Measurements from ENCODE around the gene DEXI.
"Not testable (repeated sequence)": the region's sequence is repeated elsewhere in the genome, so short reads cannot be mapped to it uniquely, and the experiment has no call there.

DEXI gene

DNA sequence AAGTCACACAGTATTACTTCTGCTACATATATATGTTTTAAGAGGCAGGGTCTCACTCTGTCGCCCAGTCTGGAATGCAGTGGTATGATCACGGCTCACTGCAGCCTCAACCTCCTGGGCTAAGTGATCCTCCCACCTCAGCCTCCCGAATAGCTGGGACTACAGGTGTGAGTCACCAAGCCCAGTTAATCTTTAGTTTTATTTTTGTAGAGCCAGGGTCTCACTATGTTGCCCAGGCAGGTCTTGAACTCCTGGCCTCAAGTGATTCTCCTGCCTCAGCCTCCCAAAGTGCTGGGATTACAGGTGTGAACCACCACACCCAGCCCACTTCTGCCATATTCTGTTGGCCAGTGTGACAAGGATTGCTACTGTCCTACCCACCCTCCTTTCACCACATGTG lies 17.0 kb downstream of the DEXI start:
- not testable (repeated sequence) for DNase-seq

DNA sequence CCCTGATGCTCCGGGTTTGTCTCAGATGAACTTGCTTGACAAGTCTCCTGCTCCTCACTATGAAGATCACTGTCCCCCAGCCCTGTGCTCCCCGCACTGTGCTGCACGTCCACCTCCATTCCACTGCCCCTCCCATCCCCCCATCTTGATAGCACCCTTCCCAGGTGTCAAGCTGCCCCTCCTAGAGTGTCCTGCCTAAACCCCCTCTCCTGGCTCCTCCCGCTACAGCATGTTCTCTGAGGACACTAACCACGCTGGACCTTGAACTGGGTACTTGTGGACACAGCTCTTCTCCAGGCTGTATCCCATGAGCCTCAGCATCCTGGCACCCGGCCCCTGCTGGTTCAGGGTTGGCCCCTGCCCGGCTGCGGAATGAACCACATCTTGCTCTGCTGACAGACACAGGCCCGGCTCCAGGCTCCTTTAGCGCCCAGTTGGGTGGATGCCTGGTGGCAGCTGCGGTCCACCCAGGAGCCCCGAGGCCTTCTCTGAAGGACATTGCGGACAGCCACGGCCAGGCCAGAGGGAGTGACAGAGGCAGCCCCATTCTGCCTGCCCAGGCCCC lies 18.5 kb downstream of the DEXI start:
- DNase-seq: no peak

DNA sequence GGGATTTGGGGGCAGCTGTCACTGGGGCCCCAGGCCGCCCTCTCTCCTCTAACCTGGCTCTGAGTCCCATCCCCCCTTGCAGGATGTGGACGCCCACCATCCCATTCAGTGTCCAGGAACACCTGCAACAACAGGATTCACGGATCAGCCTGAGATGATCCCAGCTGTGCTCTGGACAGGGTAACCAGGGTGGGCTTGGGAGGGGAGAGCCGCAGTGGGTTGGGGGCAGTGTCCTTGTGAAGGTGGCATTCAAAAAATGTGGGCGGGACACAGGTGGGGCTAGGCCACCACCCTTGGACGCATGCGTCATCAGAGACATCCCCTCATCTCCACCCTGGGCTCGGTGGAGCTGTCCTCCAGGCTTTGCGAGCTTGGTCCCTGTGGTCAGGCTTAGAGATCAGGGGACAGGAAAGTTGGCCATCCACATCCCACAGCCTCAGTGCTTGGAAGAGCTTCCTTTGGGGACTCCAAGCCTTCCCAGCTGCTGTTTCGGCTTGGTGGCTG lies 19.1 kb downstream of the DEXI start:
- no peak for DNase-seq

DNA sequence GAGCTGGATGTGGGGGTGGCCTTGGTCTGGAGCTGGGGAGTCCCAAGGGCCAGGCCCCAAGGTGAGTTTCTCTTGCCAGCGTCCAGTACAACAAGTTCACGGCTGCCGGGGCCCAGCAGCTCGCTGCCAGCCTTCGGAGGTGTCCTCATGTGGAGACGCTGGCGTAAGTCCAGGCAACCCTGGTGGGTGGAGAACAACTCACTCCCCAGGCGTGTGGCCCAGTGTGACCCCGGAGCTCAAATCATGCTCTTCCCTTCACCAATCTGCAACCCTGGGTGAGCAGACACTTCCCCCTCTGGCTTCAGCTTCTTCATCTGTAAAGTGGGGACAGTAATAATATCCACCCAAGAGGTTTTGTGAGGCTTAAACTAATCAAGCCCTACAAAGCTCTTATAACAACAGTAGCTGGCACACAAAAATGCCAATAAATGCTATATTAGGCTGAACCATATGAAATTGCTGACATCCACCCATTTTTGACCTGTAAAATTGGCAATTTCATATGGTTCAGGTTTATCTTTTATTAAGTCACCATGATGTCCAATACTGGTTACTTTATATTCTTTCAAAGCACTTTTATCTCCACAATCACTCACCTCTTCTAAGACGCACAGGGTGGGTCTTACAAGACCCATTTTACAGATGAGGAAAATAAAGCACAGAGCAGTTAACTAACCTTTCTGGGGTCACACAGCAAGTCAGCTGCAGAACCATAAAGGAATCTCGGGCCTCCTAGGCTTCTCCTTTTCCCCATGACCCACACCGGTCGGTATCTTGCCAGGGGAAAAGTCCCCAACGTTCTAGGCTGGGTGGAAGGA lies 19.7 kb downstream of the DEXI start:
- DNase-seq: no peak

DNA sequence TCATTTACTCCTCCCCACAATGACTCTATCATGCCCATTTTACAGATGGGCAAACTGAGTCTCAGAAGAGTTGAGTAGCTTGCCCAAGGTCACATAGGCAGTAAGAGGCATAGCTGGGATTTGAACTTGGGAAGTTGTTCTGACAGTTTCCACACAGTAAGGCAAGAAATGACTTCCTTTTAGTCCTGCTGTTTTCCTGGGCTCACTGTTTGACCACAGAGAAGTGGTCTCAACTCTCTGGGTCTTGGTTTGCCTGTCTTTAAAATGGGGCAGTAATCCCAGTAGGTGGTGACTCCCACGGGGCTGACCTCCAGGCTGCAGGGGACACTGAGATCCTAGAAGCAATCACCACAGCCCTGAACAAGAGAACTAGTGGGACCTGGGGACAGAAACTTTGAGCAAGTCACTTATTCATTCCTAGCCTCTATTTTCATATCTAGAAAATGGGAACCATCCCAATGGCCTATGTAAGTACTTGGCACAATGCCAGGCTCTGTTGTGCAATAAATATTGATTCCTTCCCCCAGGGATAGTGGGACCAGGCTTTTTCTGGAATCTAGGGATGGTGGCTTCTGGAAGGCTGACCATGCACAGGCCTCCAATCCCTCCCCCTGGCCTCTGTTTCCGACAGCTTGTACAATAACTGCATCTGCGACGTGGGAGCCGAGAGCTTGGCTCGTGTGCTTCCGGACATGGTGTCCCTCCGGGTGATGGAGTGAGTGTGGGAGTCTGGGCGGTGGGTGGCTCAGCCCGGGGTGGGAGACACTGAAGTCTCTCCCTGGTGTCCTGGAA lies 20.5 kb downstream of the DEXI start:
- no peak for DNase-seq

DNA sequence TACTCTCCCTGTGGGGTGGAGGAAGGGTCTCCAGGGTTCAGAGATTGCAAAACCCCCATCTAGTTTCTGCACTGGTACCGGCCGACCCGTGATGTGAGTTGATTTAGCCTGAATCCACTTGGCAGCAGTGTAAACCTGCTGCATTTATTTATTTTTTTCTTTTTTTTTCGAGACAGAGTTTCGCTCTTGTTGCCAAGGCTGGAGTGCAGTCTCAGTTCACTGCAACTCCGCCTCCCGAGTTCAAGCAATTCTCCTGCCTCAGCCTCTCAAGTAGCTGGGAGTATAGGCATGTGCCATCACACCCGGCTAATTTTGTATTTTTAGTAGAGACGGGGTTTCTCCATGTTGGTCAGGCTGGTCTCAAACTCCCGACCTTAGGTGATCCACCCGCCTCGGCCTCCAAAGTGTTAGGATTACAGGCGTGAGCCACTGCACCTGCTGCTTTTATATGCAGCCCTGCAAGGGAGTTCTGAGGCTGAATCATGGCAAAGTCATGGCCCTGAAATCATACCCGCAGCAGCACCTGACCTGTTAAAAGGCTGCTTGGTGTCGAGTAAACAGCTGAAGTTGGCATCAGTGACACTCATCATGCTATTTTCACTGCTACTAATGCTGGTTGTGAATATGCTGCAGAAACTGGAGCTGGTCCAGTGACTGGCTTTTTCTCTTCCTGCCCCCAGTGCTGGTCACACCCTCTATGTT lies 21.4 kb downstream of the DEXI start:
- no peak for DNase-seq

DNA sequence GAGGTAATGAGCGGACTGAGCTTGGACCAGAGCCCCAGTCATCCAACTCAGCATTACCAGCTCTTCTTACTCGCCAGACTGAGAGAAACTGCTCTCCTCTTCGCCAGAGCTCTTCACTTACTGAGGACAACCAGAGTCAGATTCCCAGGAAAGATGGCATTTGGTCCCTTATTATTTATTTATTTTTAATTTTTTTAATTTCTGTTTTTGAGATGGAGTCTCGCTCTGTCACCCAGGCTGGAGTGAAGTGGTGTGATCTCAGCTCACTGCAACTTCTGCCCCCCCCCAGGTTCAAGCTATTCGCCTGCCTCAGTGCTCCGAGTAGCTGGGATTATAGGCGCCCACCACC lies 23.3 kb downstream of the DEXI start:
- DNase-seq: no peak

DNA sequence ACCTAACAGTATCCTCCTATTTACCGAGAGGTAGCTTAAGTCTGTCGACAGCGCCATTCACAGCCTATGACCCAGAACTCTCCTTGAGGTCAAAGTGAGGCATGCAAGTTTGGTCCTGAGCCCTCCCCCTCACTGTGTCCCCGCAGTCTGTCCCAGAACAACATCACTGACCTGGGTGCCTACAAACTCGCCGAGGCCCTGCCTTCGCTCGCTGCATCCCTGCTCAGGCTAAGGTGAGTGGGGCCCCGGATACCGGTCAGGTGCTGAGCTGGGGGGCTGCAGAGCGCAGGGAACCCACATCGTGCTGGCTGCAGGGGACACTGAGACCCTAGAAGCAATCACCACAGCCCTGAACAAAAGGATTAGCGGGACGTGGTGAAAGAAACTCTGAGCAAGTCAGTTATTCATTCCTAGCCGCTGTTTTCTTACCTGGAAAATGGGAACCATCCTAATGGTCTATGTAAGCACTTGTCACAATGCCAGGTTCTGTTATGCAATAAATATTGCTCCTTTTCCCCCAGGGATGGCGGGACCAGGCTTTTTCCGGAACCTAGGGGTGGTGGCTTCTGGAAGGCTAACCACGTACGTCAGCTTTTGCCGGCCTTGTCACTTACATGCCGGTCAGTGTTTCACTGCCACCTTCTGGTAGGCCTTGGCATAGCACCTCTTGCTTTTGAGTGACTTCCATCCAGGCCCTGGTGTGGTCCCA lies 23.8 kb downstream of the DEXI start:
- DNase-seq: peak; percentile 73 to 89

DNA sequence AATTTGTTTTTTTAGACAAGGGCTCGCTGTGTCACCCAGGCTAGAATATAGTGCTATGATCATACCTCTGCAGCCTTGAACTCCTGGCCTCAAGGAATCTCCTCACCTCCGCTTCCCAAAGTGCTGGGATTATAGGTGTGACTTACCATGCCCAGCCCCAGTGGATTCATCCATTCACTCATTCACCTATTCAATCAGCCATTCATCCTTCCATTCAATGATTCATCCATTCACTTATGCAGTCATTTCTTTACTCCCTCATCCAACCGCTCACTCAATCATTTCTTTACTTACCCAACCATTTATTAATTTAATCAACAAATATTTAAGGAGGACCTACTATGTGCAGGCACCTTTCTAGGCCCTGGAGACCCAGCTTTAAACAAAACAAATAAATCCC lies 25.7 kb downstream of the DEXI start:
- DNase-seq: no peak

DNA sequence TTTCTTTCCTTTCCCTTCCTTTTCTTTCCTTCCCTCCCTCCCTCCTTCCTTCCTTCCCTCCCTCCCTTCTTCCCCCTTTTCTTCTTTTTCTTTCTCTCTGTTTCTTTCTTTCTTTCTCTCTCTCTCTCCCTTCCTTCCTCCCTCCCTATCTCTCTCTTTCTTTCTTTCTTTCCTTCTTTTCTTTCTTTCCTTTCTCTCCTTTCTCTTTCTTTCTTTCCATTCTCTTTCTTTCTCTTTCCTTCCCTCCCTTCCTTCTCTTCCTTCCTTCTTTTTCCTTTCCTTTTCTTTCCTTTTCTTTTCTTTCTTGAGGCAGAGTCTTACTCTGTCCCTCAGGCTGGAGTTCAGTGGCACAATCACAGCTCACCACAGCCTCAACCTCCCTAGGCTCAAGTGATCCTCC lies 31.0 kb downstream of the DEXI start:
- DNase-seq: no peak

DNA sequence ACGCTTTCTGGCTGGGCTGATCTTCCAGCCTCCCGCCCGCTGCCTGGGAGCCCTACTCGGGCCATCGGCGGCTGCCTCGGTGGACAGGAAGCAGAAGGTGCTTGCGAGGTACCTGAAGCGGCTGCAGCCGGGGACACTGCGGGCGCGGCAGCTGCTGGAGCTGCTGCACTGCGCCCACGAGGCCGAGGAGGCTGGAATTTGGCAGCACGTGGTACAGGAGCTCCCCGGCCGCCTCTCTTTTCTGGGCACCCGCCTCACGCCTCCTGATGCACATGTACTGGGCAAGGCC lies 34.6 kb downstream of the DEXI start:
- no peak for DNase-seq

DNA sequence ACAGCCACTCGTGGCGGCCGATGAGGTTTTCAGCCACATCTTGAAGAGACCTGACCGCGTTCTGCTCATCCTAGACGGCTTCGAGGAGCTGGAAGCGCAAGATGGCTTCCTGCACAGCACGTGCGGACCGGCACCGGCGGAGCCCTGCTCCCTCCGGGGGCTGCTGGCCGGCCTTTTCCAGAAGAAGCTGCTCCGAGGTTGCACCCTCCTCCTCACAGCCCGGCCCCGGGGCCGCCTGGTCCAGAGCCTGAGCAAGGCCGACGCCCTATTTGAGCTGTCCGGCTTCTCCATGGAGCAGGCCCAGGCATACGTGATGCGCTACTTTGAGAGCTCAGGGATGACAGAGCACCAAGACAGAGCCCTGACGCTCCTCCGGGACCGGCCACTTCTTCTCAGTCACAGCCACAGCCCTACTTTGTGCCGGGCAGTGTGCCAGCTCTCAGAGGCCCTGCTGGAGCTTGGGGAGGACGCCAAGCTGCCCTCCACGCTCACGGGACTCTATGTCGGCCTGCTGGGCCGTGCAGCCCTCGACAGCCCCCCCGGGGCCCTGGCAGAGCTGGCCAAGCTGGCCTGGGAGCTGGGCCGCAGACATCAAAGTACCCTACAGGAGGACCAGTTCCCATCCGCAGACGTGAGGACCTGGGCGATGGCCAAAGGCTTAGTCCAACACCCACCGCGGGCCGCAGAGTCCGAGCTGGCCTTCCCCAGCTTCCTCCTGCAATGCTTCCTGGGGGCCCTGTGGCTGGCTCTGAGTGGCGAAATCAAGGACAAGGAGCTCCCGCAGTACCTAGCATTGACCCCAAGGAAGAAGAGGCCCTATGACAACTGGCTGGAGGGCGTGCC lies 35.1 kb downstream of the DEXI start:
- DNase-seq: no peak

DNA sequence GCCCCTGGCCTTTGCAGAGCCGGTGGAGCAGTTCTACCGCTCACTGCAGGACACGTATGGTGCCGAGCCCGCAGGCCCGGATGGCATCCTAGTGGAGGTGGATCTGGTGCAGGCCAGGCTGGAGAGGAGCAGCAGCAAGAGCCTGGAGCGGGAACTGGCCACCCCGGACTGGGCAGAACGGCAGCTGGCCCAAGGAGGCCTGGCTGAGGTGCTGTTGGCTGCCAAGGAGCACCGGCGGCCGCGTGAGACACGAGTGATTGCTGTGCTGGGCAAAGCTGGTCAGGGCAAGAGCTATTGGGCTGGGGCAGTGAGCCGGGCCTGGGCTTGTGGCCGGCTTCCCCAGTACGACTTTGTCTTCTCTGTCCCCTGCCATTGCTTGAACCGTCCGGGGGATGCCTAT lies 35.8 kb downstream of the DEXI start:
- no peak for DNase-seq

DNA sequence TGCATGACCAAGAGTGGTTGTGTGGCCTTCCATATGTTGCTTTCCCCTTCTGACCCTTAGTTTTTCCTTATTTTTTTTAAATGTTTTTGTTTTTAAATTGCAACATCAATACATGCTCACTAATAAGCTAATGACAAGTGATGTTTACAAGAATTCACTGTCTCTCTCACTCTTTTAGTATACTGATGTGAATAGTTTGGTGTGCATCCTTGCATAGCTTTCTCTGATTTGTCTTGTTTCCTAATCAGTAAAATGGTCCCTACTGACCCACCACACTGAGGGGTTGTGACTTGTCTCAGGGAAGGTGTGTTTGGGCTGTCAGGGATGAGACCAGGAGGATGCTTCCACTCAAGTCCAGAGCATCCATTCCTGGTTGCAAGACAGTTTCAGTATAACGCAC lies 39.3 kb downstream of the DEXI start:
- DNase-seq: no peak

DNA sequence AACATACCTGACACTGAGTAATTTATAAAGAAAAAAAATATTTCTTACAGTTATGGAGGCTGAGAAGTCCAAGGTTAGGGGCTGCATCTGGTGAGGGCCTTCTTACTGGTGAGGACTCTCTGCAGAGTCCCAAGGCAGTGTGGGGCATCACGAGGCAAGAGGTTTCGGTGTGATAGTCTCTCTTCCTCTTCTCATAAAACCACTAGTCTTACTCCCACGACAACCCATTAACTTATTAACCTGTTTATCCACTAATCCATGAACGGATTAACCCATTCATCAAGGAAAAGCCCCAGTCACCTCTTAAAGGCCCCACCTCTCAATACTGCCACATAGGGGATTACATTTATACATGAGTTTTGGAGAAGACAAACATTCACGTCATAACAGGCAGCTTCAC lies 45.1 kb downstream of the DEXI start:
- DNase-seq: no peak

DNA sequence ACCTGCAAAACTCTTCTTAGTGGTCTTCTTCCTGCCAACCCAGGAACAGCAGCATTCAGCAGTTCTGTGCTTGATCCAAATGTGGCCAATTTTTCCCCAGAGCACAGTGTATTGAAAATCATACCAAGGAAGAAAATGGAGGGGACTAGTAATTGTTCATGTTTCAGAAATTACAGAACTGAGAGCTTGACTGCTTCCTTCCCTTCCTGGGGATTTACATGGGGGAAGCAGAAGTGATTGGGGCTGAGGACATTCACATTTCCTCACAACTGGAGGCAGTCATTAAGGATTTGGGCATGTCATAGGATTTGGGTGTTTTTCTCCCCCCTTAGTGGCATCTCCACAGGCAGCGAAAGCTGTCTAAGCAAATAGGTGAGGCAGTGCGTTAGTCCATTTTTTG lies 45.5 kb downstream of the DEXI start:
- DNase-seq: no peak

DNA sequence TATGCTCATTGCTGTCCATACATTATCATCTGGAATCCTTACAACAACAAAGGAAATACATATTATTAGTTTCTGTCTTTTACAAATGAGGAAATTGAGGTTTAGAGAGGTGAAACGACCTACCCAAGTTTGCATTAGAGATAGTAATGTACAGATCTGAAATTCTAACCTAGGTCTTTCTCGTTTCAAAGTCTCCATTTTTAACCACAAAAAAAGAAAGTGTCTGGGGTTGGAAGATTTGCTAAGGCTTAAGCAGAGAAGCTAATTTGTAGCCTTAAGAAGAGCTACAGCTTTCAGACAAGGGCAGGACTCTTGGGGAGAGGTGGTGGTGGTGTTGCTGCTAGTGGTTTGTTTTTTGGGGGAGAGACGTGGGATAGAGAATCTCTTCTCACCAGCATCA lies 46.1 kb downstream of the DEXI start:
- no peak for DNase-seq

DNA sequence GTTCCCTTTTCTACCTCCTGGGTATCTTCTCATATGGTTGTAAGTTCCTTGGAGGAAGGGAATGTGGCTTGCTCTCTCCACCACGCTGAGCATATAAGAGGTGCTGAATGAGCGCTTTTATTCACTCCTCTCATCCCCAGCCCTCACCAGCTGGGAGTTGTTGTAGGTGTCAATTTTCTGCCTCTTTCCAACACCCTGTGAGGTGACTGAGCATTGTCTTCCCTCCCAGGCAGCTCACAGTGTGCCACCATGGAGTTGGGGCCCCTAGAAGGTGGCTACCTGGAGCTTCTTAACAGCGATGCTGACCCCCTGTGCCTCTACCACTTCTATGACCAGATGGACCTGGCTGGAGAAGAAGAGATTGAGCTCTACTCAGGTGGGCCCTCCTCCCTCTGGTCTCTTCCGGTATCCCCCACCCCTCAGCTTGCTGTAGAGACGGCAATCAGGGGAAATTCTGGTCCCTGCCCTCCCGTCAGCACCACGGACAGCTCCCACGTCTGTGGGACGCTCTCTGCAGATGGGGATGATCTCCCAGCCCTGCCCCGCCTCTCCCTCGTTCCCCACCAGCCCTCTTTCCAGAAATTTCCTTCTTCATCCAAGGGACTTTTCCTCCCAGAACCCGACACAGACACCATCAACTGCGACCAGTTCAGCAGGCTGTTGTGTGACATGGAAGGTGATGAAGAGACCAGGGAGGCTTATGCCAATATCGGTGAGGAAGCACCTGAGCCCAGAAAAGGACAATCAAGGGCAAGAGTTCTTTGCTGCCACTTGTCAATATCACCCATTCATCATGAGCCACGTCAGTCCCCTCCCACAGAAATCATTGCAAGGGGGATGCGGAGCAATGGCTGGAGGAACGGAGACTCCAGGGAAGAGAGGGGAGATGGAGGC lies 47.0 kb downstream of the DEXI start:
- no peak for DNase-seq

DNA sequence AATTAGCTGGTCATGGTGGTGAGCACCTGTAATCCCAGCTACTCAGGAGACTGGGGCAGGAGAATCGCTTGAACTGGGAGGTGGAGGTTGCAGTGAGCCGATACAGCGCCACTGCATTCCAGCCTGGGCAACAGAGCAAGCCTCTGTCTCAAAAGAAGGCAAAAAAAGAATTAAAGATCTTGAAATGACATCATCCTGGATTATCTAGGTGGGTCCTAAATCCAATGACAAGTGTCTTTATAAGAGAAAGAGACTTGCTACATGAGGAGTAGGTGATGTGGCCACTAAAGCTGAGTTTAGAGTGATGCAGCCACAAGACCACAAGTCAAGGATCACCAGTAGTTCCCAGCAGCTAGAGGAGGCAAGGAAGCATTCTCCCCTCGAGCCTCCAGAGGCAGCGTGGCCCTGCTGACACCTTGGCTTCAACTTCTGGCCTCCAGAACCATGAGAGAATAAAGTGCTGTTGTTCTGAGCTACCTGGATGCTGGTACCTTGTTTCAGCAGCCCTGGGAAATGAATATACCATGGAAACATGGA lies 49.4 kb downstream of the DEXI start:
- DNase-seq: no peak

DNA sequence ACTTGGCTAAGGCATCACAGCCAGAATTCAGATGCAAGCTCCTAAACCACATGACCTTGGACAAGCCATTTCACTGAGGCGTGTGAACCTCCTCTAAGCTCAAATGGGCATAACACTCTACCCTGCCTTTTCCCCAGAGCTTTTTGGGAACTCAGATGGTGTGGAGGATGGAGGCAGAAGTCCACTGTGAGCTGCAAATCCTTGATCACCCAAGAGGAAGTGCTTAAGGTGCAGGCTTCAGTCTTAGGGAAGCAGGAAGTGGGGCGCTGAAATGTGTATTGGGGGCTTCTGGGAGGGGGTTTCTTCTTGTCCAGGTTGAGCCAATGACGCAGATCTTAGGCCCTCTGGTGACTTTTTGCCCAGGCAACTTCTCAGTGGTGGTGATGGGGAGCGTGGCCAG lies 52.4 kb downstream of the DEXI start:
- DNase-seq: no peak
